Measurements from ENCODE around the gene WDR46.
A peak's percentile ranks its signal among the peaks of the same experiment; 100 is the strongest.

The WDR46 gene

DNA sequence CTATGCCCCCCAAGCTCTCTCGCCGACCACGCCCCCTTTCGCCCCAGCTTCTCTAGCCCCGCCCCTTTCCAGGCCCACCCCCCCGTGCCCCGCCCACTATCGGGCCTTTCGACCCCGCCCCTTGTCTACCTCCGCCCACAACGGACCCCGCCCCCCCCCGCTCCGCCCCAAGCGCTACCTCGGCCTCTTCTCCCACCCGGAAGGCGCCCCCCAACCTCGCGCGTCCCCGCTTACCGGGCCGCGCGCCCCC is 28.3 kb upstream of the WDR46 start:
- Histone ChIP-seq H3K4me3 (replicated peaks; ENCODE audit: insufficient read depth, low read length) (peak overlapping the region; percentile 68), H3K27me3 (ENCODE audit: insufficient read depth, poor library complexity, severe bottlenecking) (no peaks in the 10 kb centered on the region), H3K27ac (replicated peaks) (no peak overlapping the region)
- DNase-seq (ENCODE audit: low read depth in 1 of 2, low spot score in 1 of 2) = peak in 1 of 2 experiments; percentile 26
- TF ChIP-seq, protein P1, sequence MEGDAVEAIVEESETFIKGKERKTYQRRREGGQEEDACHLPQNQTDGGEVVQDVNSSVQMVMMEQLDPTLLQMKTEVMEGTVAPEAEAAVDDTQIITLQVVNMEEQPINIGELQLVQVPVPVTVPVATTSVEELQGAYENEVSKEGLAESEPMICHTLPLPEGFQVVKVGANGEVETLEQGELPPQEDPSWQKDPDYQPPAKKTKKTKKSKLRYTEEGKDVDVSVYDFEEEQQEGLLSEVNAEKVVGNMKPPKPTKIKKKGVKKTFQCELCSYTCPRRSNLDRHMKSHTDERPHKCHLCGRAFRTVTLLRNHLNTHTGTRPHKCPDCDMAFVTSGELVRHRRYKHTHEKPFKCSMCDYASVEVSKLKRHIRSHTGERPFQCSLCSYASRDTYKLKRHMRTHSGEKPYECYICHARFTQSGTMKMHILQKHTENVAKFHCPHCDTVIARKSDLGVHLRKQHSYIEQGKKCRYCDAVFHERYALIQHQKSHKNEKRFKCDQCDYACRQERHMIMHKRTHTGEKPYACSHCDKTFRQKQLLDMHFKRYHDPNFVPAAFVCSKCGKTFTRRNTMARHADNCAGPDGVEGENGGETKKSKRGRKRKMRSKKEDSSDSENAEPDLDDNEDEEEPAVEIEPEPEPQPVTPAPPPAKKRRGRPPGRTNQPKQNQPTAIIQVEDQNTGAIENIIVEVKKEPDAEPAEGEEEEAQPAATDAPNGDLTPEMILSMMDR (IDR thresholded peaks at IDR 0.05; ENCODE audit: insufficient read depth, low read length) = no peak
- TF ChIP-seq, protein P2, sequence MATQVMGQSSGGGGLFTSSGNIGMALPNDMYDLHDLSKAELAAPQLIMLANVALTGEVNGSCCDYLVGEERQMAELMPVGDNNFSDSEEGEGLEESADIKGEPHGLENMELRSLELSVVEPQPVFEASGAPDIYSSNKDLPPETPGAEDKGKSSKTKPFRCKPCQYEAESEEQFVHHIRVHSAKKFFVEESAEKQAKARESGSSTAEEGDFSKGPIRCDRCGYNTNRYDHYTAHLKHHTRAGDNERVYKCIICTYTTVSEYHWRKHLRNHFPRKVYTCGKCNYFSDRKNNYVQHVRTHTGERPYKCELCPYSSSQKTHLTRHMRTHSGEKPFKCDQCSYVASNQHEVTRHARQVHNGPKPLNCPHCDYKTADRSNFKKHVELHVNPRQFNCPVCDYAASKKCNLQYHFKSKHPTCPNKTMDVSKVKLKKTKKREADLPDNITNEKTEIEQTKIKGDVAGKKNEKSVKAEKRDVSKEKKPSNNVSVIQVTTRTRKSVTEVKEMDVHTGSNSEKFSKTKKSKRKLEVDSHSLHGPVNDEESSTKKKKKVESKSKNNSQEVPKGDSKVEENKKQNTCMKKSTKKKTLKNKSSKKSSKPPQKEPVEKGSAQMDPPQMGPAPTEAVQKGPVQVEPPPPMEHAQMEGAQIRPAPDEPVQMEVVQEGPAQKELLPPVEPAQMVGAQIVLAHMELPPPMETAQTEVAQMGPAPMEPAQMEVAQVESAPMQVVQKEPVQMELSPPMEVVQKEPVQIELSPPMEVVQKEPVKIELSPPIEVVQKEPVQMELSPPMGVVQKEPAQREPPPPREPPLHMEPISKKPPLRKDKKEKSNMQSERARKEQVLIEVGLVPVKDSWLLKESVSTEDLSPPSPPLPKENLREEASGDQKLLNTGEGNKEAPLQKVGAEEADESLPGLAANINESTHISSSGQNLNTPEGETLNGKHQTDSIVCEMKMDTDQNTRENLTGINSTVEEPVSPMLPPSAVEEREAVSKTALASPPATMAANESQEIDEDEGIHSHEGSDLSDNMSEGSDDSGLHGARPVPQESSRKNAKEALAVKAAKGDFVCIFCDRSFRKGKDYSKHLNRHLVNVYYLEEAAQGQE (IDR thresholded peaks at IDR 0.05; ENCODE audit: insufficient replicate concordance, low read depth) = no peak
- TF ChIP-seq POLR2AphosphoS5 (IDR thresholded peaks at IDR 0.05; ENCODE audit: low read depth) (no peak), SPI1 (IDR thresholded peaks at IDR 0.05; ENCODE audit: borderline replicate concordance, low read depth) (no peak), GABPA (IDR thresholded peaks at IDR 0.05; ENCODE audit: low read depth) (no peak)

DNA sequence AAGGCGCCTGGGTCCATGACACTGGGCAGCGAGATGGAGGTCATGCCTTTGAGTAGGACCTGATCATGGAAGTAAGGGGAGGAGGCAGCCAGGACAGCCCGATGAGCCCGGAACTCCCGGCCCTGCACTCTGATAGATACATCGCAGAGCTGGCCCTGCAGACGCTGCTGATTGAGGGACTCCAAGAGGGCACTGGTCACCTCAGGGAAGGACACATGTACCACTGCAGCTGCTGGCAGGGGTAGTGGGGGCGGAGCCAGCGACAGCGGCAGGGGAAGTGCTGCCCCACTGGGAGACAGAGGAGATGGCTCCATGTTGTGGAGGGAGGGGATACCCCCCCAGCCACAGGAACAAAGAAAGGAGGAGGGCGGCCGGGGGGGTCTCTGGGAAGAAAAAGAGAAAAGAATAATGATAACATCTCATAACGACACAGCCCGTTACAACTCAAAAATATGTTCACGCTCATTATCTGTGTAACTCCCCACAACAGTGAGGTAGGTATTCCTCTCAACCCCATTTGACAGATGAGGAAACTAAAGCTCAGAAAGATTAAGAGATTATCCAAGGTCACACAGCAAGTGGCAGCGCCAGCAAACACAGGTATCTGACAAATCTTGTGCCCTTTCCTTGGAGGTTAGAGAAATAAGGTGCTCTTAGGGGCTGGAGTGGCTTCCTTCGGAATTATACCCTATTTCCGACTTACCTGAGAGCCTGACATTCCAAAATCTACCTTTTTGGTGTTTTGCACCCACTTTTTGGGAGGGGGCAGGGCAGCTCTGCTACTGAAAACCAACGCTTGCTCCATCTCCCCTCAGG is 27.8 kb upstream of the WDR46 start:
- H3K27ac ChIP-seq (replicated peaks) = no peak overlapping the region
- TF ChIP-seq POLR2AphosphoS5 (IDR thresholded peaks at IDR 0.05; ENCODE audit: low read depth) (no peak), SPI1 (IDR thresholded peaks at IDR 0.05; ENCODE audit: borderline replicate concordance, low read depth) (no peak), GABPA (IDR thresholded peaks at IDR 0.05; ENCODE audit: low read depth) (no peak)
- TF ChIP-seq, protein P2 (IDR thresholded peaks at IDR 0.05; ENCODE audit: insufficient replicate concordance, low read depth) = no peak
- TF ChIP-seq, protein P1 (IDR thresholded peaks at IDR 0.05; ENCODE audit: insufficient read depth, low read length) = no peak
- no peak for DNase-seq (ENCODE audit: low read depth in 1 of 2, low spot score in 1 of 2)
- no peaks in the 10 kb centered on the region for H3K27me3 ChIP-seq (ENCODE audit: insufficient read depth, poor library complexity, severe bottlenecking)
- H3K4me3 ChIP-seq (replicated peaks; ENCODE audit: insufficient read depth, low read length) = peak overlapping the region; percentile 68

DNA sequence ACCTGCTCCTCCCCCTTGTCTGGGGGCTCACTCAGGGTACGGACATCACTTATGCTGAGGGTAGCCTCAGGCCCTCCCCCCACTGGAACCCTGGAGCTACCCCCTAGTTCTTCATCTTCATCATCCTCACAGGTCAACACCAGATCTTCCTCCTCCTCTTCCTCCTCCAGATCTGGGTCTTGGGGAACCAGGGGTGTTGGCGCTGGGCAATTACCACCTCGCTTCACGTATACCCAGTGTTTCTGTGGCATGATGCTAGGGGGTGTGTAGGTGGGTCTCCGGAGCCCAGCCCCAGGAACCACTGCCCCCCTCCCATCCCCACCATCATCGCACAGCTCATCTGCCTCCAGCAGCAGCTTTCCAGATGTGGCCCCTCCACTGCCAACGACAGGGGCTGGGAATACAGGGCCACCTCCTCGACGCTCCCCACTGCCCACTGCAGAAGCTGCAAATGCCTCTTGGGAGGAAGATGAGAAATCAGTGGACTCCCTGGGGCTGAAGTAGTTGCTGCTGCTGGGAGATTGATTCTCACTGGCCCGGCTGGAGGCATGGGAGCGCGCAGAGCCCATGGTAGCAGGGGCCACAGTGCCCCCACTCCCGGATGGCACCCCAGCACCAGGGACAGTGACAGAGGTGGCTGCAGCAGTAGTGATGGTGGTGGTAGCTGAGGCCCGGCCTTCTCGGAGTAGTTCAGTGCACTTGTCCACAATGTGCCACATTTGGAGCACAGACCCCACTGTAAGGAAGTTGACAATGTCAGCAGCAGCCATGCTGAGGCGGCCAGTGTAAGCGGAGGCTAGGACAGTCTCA is 27.0 kb upstream of the WDR46 start:
- Histone ChIP-seq H3K4me3 (replicated peaks; ENCODE audit: insufficient read depth, low read length) (no peak overlapping the region), H3K27me3 (ENCODE audit: insufficient read depth, poor library complexity, severe bottlenecking) (no peaks in the 10 kb centered on the region), H3K27ac (replicated peaks) (no peak overlapping the region)
- DNase-seq (ENCODE audit: low read depth in 1 of 2, low spot score in 1 of 2) = no peak
- TF ChIP-seq POLR2AphosphoS5 (IDR thresholded peaks at IDR 0.05; ENCODE audit: low read depth) (no peak), SPI1 (IDR thresholded peaks at IDR 0.05; ENCODE audit: borderline replicate concordance, low read depth) (no peak), GABPA (IDR thresholded peaks at IDR 0.05; ENCODE audit: low read depth) (no peak)
- TF ChIP-seq, protein P2 (IDR thresholded peaks at IDR 0.05; ENCODE audit: insufficient replicate concordance, low read depth) = peak; percentile 48
- TF ChIP-seq, protein P1 (IDR thresholded peaks at IDR 0.05; ENCODE audit: insufficient read depth, low read length) = no peak

All from HL-60 (cell line).